Germinal center (tissue), 1 donor: ENCODE results near the gene SLC1A1.

Experiments
- DNase-seq: peaks from one replicate; pipeline ENCODE4 v3.0.0; 2012; ENCODE audit warnings: mixed read lengths, low spot score

Gene SLC1A1

DNA sequence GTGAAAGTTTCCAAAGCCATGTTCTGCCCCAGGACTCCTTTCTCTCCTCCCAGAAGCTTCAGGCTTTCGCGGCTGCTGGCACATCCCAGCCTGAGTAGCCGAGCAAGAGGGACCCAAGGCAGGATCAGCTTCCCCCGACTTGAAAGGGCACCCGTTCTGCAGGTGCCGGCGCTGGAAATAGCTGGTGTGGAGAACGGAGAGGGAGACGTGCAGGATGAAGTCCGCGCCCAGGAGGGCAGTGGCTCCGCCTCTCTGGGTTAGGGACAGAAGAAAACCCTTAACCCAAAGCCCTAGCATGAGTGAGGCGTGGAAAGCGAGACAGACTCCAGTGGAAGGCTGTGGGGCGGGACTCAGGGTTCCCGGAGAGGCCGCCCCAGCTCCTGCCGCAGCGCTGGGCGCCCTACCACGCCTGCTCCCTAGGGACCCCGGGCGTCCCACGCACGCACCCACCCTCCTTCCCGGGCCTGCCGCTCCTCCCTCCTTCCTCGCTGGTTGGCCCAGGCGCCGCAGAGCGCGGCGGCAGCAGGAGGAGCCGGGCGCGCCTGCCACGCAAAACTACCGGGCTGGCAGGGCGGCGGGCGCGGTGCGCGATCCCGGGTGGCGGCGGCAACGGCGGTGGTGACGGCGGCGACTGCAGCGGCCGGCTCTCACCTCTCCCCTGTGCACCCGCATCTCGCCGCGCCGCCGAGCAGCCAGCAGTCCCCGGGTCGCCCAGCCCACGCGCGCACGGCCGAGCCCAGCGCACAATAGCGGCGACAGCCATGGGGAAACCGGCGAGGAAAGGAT, at the start of gene SLC1A1:
SLC1A1 (plus strand) TSS at position 550 of the 786 bp plus-strand sequence; CDS start at position 762, 212 bp downstream.
- peak; percentile 78 for DNase-seq

DNA sequence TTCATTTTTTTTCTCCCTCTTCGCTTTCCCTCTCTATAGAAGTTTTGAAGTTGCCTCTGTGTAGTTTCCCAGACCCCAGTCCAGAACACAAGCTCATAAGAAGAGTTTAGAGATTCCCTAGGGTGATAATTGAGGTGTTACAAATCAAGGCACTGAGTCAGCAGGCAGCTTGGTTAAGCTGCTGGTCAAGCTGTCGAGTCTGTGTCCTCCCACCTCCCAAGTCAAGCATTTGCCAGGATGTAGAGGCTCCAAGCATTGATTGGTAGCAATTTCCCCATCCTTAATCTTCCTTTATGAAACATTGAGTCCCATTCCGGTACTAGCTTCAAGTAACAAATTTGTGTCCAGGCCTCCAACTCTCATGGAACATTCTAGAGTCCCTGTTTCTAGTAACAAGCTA, 47.5 kb upstream of the SLC1A1 start:
- DNase-seq, result no peak

DNA sequence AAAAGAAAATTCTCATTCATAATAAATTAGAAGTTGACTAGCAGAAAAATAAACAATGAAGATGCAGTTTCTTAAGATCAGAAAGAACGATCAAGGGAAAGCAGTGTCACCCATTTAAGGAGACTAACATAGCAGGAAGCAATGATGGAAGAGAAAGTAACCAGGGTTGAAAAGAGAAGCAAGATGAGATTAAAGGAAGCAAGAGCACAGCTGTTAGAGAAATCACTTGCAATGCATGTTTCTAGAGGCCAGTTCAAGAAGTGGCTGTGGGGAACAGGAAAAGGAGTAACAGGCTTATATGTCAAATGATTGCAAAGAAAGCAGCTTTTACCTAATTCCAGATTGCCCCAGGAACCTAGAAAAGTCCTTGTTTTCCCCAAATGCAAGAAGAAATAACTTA, 46.8 kb upstream of the SLC1A1 start:
- DNase-seq, result no peak

DNA sequence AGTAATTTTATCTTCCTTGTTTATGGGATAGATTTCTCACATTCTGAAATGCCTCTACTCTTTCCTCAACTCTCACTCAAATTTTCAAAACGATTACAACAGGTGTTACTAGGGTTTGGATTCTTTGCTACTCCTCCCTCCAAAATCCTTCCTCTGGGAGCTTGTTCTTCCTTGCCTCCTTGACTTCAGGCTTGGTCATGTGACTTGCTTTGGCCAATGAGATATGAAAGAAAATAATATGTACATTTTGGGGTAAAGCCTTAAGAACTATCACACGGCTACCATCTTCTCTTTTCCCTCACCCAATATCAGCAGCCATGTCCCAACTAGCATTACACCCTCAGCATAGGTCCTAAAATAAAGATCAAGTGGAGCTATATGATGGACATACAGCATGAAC, 28.8 kb upstream of the SLC1A1 start:
- DNase-seq, result no peak

DNA sequence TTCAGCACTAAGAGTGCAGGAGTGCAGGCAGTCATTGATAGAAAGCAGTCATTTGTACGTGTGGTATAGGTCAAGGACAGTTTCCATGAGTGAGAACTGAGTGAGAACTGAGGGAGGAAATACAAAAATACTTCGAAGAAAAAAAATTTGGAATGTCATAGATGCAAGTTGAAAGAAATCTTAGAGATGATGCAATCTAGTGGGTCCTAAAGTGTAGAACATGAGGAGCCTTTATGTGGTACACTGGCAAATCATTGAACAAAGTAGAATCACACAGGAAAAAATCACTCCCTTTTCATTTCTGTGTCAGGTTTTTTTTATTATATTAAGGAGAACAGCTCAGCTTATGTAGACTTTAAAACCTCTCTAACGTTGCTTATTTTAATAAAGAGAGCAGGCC, 26.4 kb upstream of the SLC1A1 start:
- no peak for DNase-seq

DNA sequence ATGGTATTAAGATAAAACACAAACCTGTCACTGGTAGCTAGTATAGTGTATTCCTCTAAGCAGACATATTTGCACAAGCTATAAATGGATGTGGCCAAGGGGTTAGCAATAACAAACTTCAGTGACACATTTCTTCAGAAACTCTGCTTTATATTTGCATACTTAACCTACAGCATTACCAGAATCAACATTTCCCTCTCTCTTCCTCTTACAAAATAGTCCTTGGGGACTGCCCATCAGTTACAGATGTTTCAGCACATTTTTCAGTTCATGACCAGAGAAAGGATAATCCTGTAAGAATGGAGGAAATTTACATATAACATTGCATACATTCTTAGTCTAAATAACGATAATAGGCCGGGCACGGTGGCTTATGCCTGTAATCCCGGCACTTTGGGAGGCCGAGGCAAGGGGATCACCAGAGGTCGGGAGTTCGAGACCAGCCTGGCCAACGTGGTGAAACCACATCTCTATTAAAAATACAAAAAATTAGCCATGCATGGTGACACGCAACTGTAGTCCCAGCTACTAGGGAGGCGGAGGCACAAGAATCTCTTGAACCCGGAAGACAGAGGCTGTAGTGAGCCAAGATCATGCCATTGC, 25.3 kb upstream of the SLC1A1 start:
- peak; percentile 87 for DNase-seq

DNA sequence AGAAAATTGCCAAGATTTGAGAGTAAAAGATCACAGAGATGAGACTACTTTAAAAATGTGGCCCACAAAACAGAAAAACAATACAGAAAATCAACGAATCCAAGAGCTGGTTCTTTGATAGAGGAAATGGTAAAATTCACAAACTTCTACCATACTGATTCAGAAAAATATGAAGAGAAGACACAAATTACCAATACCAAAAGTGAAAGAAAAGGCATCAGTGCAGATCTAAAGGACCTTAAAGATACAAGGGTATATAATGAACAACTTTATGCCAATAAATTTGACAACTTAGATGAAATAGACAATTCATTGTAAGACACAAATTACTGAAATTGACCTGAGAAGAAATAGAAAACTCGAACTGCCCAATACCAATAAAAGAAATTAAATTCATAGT, 24.4 kb upstream of the SLC1A1 start:
- DNase-seq, result no peak

DNA sequence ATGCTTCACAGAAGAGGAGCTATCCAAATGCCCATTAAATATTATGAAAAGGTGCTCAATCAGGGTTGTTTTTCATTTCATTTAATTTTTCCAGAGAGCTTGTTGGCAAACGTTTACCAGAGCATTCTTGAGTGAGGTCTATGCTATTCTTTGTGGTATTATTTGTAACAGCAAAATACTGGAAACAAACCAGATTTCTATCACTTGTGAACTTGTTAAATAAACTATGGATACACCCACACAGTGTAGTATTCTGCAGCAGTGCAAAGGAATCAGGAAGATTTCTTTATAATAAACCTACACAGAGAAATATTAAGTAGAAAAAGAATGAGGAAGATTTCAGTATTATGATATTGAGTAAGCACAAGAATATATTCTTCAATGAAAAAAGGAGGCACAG, 15.0 kb upstream of the SLC1A1 start:
- no peak for DNase-seq

DNA sequence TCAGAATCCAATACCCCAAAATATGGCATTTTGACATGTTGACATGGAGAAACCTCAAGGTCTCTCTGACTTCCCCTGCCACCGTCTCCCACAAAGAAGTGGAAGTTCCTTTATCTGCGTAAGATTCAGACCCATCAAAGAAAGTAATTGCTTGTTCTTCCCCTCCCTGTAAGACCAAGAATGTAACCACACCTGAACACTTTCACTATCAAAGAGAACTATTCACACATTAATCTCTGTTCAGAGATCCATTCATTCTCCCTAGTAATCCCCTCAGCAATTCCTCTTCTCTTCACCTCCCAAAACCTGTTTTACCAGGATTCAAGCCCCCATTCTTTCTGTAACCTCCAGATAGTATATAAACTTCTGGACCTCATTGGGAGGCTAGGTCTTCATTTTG, 4.1 kb upstream of the SLC1A1 start:
- no peak for DNase-seq

DNA sequence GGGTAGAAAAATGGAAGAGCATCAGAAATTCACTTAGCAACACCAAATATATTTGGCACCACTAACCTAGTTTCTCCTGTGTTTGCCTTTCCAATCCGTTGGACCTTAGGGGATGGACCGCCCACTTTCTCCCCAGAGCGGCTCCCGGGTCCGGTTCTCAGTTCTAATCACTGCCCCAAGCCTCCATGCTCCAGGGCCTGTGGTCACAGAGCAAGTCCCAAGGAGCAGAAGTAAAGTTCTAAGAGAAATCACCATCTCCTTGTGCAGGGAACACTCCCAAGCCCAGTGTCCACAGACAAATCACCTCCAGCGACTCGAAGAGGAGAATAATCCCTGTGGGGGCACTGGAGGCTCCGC, 728 bp upstream of the SLC1A1 start:
- no peak for DNase-seq

DNA sequence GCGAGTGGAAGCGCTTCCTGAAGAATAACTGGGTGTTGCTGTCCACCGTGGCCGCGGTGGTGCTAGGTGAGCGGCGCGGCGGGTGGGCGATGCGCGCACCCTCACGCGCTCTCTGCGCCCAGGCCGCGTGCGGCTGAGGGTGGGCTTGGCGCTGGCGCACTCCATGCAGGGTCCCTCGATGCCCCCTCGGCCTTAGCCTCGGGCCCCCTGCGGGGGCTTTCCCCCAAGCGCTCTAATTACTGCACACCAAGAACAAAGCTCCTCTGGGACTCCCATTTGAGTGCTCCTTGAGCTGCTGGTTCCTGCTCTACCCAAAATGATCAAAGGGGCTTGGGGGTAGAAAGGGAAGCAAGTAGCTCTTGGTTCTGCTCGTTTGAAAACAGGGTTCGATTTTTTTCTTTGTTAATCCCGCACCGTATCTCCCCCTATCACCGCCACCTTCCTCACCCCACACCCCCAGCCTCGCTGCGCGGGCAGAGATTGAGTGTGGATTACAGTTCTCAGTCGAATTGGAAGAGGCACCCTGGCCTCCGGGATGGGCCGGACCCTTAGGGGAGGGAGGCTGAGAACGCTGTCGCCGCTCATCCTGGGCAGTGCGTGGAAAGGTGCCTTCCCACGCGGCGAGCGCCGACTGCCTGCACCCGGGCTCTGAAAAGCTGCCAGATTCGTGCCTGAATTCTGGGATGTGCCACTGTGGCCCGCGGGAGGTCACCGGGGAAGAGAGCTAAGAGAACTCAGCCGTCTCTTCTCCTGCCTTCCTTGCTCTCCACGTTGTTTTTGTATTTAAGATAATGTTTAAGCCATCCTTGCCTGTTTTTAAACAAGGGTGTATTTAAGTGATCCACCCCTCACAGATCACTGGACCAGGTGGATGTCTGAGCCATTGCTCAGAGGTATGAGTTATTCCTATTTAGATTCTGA, 697 bp downstream of the SLC1A1 start:
- peak; percentile 26 for DNase-seq

DNA sequence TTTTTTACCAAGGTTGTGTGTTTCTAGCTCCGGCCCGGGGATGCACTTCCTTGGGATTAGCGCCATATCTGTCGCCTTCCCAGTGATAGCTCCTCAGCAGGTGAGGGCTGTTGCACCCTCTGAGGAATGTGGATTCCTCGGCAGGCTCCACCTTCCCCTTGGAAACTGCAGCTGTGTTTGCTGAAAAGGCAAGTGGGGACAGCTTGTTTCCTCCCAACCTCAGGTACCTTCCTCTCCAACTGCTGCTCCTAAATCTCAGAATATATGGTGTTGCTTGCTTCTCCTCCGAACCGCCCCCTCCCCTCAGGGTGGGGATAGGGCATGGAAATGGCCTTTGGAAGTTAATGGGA, 1.3 kb downstream of the SLC1A1 start:
- DNase-seq, result no peak

DNA sequence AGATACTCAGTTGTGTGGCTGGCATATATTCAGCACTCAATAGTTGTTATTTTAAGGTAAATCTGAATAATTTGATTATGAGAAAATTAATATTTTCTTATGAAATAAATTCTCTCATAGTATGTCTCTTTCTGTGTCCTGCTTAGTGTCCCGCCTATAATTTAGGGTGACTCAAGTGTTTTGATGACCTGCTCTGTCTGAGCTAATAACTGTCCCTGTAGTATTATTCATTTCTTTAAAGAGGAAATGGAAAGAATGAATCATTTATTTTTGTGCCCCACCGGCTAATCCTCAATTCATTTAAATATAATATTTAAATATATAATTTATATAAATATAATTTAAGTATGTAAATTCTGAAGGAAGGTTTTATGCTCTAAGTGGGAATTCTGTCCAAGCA, 4.1 kb downstream of the SLC1A1 start:
- no peak for DNase-seq

DNA sequence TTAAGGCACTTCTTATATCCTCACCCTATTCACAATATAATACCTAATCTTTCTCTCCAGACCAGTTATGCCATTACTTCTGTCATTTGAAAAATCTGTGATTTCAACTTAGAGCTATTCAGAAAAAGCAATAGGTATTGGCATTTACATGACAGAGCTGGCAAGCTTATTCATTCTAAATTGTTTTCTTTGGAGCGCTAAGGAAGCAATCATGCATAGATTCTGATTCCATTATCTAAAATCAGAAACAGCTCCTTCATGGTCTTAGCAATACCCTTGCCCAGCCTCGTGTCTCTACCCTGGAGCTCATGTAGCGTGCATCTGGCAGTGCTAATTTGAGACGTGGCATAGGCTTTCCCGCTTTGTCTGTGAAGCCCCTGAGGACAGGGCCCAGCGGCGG, 4.5 kb downstream of the SLC1A1 start:
- no peak for DNase-seq

DNA sequence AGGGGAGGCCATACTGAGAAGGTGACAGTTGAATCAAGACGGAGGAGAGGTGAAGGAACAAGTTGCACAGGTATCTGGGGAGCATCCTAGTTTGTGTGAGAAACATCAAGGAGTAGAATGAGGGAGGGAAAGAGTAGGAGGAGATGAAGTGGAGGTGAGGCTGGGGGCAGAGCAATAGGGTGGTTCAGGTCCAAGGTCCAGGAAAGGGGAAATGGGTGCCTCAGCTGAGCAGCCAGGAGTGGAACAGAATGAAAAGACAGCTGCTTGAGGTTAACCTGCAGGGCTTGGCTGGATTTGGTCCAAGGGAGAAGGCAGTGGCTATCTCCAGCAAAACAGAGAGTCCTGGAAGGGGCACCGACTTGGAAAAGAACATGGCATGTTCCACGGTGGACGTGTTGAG, 5.3 kb downstream of the SLC1A1 start:
- no peak for DNase-seq

DNA sequence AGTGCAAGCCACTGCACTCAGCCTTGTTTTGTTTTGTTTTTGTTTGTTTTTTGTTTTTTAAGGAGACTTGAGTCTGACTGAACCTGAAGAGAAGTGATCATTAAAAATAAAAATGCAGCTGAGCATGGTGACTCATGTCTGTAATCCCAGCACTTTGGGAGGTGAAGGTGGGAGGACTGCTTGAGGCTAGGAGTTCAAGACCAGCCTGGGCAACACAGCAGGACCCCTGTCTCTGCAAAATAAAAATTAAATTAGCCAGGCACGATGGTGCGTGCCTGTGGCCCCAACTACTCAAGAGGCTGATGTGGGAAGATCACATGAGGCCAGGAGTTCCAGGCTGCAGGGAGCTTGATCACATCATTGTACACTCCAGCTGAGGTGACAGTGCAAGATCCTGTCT, 6.2 kb downstream of the SLC1A1 start:
- DNase-seq, result no peak

DNA sequence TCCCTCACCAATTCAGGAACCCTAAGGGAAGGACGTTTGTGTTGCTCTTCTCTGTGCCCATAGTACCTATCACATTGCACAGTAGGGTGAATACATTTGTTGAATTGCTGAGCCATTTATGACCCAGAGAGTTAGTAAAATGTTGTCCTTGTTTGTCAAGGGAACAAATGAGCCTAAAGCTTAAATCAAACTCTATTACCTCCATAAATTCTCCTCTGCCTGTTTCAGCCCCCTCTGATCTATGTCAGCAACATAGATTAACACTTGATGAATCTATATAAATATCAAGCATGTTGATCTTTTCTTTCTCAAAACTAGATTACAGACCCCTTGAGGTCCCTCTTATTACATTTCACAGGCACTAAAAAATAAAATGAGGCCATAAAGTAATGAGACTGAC, 7.1 kb downstream of the SLC1A1 start:
- no peak for DNase-seq

DNA sequence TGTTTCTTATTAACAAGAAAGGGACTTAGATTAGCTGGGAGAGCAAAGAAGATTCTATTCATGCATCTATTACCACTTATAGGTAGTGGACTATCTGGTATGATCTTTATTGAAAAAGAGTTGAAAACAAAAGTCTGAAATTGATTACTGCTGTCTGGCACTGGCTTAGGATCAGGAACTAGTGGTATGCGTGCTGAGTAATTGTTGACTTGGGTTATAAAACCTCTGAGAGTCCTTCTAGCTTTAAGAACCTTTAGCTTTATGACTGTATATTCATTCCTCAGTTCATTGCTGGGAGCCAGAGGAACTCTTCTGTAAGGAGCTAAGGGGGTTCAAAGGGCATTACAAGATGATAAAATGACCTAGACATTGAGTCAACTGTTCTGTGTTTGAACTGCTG, 7.6 kb downstream of the SLC1A1 start:
- no peak for DNase-seq

DNA sequence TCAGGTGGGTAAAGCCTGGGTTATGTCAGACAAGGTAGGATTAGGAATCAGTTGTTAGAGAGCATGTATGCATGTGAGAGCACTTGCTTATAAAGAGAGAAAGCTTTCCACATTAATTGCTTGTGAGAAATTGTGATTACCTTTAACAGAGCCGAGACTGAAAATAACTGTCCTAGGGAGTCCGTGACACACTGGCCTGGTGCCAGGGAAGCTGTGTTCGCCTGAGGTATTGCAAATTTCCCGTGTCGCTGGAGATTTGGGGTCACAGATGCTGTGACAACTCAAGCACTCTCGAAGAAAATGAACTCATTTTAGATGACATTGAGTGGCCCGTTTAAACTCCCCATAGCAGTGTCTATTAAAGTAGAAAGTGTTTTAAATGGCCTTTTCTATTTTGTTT, 9.6 kb downstream of the SLC1A1 start:
- DNase-seq, result no peak

DNA sequence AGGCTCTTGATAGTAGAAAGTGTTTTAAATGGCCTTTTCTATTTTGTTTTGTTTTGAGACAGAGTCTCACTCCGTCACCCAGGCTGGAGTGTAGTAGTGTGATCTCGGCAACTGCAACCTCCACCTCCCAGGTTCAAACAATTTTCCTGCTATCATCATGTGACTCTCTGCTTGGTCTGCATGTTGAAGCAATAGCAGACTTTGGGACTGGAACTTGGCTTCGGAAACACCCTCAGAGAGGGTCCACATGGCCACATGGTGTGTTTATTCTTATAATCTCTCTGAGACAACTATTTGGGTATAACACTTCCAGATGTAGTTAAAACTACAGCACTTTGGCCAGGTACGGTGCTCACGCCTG, 10.9 kb downstream of the SLC1A1 start:
- DNase-seq, result no peak

DNA sequence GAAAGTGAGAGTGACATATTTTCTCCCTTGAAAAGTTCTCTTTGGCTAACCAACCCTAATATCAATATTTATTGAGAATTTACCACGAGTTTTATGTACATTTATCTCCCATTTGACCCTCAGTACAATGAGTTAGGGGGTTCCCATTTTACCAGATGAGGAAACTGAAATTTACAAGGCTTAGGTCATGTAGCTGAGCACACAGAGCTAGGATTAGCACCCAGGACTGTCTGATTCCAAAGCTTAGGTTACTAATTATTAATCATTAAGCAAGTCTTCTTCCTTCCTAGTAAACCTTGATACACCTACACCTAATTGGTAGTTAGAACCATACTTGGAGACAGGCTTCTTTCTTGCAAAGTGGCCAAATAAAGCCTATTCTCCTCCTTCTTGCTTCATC, 12.2 kb downstream of the SLC1A1 start:
- DNase-seq, result no peak

DNA sequence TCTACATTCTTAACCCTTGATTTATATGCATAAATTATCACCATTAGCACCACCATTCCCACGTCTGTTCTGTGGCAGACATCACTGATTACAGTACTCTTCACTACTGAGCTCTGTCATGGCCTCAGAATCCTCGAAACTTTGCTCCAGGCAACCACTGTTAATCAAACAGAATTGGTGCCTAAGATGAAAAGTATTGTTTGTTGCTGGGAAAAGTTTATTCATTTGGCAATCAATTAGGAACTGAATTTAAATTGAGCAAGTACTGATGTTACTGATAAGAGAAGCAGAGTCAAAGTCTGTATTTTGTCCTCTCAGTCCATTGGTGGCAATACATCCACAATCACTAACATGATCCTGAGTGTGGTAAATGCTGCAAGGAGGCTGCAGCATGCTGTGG, 12.8 kb downstream of the SLC1A1 start:
- no peak for DNase-seq

DNA sequence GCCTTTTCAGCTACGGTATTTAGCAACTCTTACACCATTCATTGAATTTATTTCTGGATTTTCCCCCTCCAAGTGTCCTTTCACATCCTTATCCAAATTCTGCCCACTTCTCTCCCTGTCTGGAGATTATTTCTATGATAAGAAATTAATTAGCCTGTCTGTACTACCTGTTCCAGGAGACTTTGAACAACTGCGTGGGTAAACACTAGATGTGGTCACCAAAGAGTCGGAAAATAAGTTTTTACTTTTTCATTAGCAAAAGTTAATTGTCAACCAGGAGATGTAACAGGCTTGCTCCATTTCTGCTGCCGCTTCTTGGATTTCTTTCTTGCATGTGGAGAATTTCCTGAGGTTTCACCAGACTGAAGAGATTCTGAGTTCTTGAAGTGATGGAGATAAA, 14.0 kb downstream of the SLC1A1 start:
- no peak for DNase-seq
